Gastrocnemius medialis (tissue), 4 donors: ENCODE results near the gene EDEM1.

ENCODE experiments used
- CTCF ChIP-seq, 5 experiments: fragments of 450-650 bp in 3 of 5; fragments of 200-600 bp in 2 of 5; sonication (generic) in 2 of 5; IDR thresholded peaks in 4 of 5; conservative IDR thresholded peaks in 1 of 5; 1 replicate in 4 of 5; 2 replicates in 1 of 5; pipeline ENCODE4 v1.5.1; 2016 to 2019; ENCODE audit warnings: antibody characterized with exemption in 5 of 5, mild to moderate bottlenecking in 3 of 5, moderate library complexity in 3 of 5
- POLR2A ChIP-seq, 2 donors: fragments of 450-650 bp; IDR thresholded peaks; one replicate each; pipeline ENCODE4 v1.6.1; 2017; ENCODE audit warnings: antibody characterized with exemption in 2 of 2, mild to moderate bottlenecking in 2 of 2, moderate library complexity in 2 of 2

GRCh38 chr3:5198986-5199731 is 11.7 kb downstream of the EDEM1 start:
- no peak for TF ChIP-seq POLR2A (IDR thresholded peaks at IDR 0.05)
- no peak for TF ChIP-seq CTCF (IDR thresholded peaks at IDR 0.05 in 4 of 5, conservative IDR thresholded peaks at IDR 0.05 in 1 of 5)
